ENCODE results near the gene BRD4. TPM values are rescaled to one million over a fixed set of nuclear protein-coding genes. Genes with fewer than 3 reads are reported as not detected.

The BRD4 gene
- total and polyA plus RNA-seq, 2 experiments from 2014 or later = 63.8 to 115 TPM

DNA sequence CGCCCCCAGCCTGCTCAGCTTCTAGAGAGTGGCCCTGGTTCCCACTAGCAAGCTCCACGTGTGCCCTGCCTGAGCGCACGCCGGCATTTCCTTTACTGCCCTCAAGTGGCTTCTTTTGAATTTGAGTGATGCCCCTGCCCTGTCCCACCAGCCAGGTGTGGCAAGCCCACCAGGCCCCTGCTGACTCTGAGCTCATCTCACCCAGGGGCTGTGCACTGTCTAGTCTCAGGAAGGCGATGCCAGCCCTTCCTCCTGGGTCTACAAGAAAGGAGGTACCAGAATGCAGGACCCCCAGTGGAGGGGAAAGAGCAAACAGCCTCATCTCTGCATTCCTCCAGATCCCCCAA is 82.8 kb downstream of the BRD4 start:
- Histone ChIP-seq H2AFZ (no peak overlapping the region), H3K4me2 (no peak overlapping the region), H3K36me3 (ENCODE audit: insufficient read depth) (peaks cover 12% of the 10 kb centered on the region), H3F3A (replicated peaks; ENCODE audit: low read depth) (peaks cover 10% of the 10 kb centered on the region), H3K27ac (ENCODE audit: low read depth) (0 out of 2 replicates have a peak overlapping the region, but pooled peaks have one; percentile 72), H4K20me1 (replicated peaks; ENCODE audit: insufficient read depth) (peaks cover 39% of the 10 kb centered on the region), H3K4me3 (no peak overlapping the region), H3K27me3 (ENCODE audit: insufficient read depth) (no peaks in the 10 kb centered on the region), H3K79me2 (replicated peaks; ENCODE audit: insufficient read depth) (peaks cover 21% of the 10 kb centered on the region), H3K4me1 (ENCODE audit: insufficient read depth) (peaks cover 6% of the 10 kb centered on the region), H3K9me2 (ENCODE audit: insufficient read depth) (no peaks in the 10 kb centered on the region)
- Mint-ChIP-seq H3K4me3 (no peak overlapping the region), H3K36me3 (ENCODE audit: low read depth) (peaks cover 65% of the 10 kb centered on the region), H3K27ac (no peak overlapping the region), H3K27me3 (ENCODE audit: insufficient read depth, low read depth, poor library complexity) (peaks cover 22% of the 10 kb centered on the region), H3K9me3 (no peaks in the 10 kb centered on the region; the same call in 2 of the 3 replicates), H3K4me1 (peaks cover 18% of the 10 kb centered on the region)
- DNase-seq (ENCODE audit: low spot score) (no peak), ATAC-seq (no peak)
- TF ChIP-seq REST (IDR thresholded peaks at IDR 0.05; ENCODE audit: unreplicated experiment) (no peak), JUNB (IDR thresholded peaks at IDR 0.05; ENCODE audit: unreplicated experiment) (no peak), EZH2 (IDR thresholded peaks at IDR 0.05; ENCODE audit: low read depth, unreplicated experiment) (no peak), STAT1 (IDR thresholded peaks at IDR 0.05; ENCODE audit: unreplicated experiment) (no peak), POLR2AphosphoS5 (IDR thresholded peaks at IDR 0.05; ENCODE audit: low read depth) (no peak), EZH2phosphoT487 (IDR thresholded peaks at IDR 0.05; ENCODE audit: unreplicated experiment) (no peak), ZNF331 (CRISPR knock-in tag; IDR thresholded peaks at IDR 0.05; ENCODE audit: low read depth) (no peak)

DNA sequence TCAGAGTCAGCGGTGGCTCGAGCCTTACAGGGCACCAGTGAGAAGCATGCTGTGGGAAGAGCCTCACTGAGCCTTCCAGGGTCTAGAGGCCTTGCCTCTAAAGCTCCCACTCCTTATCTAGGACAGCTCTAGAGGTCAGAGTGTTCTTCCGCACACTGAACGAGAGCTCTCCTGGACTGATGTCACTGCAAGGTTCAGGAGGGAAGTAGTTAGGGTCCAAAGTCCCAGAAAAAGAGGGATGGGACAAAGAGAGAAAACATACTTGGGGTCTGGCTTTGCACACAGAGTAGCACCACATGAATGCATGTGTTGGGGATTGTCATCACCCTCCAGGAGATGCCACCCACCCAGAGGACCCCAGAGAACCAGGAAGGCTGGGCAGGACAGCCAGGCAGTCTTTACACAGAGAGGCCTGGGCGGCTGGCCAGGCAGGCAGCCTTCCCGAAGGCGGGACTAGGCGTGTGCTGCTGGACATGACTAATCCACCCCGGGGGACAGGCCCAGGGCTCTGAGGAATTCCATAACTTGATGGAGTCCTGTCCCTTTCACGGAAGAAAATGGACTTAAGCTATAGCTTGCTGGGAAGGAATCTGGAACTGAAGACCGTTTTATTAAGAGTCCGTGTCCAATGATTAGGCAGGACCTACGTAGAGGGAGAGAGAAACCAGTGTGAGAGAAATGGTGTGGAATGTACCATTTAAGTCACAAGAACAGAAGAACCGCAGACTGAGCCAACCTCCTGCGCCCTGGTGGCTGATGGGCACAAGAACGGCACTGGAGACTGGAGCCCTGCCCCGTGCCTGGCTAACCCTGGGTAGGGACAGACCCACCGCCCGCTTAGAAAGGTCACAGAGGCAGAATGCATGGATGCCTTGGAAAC is 83.5 kb downstream of the BRD4 start:
- H3K4me1 Mint-ChIP-seq = peaks cover 18% of the 10 kb centered on the region
- H3K9me2 ChIP-seq (ENCODE audit: insufficient read depth) = no peaks in the 10 kb centered on the region
- H3K79me2 ChIP-seq (replicated peaks; ENCODE audit: insufficient read depth) = peaks cover 21% of the 10 kb centered on the region
- no peaks in the 10 kb centered on the region; the same call in 2 of the 3 replicates for H3K9me3 Mint-ChIP-seq
- DNase-seq (ENCODE audit: low spot score) = no peak
- TF ChIP-seq POLR2AphosphoS5 (IDR thresholded peaks at IDR 0.05; ENCODE audit: low read depth) = no peak
- TF ChIP-seq ZNF114 (CRISPR knock-in tag; IDR thresholded peaks at IDR 0.05) = no peak
- H3K4me3 ChIP-seq = no peak overlapping the region
- peaks cover 6% of the 10 kb centered on the region for H3K4me1 ChIP-seq (ENCODE audit: insufficient read depth)
- peaks cover 8% of the 10 kb centered on the region; the same call in 1 of the 2 replicates for H3K36me3 ChIP-seq (ENCODE audit: insufficient read depth)
- H3K4me3 Mint-ChIP-seq = no peak overlapping the region
- no peak overlapping the region for H2AFZ ChIP-seq
- H3K27ac Mint-ChIP-seq = no peak overlapping the region
- H3F3A ChIP-seq (replicated peaks; ENCODE audit: low read depth) = peaks cover 10% of the 10 kb centered on the region
- H3K27me3 ChIP-seq (ENCODE audit: insufficient read depth) = no peaks in the 10 kb centered on the region
- no peak overlapping the region for H3K27ac ChIP-seq (ENCODE audit: low read depth)
- ATAC-seq = no peak
- H3K4me2 ChIP-seq = no peak overlapping the region
- peaks cover 62% of the 10 kb centered on the region for H3K36me3 Mint-ChIP-seq (ENCODE audit: low read depth)
- peaks cover 40% of the 10 kb centered on the region for H4K20me1 ChIP-seq (replicated peaks; ENCODE audit: insufficient read depth)
- H3K27me3 Mint-ChIP-seq (ENCODE audit: insufficient read depth, low read depth, poor library complexity) = peaks cover 23% of the 10 kb centered on the region
